Stomach (tissue), 4 donors: Measurements from ENCODE around the gene MAST4.

Source experiments
- POLR2A ChIP-seq, 4 donors: fragments of 450-650 bp; IDR thresholded peaks; one replicate each; pipeline ENCODE4 v1.6.1; 2016; ENCODE audit warnings: antibody characterized with exemption in 4 of 4, control low read depth in 2 of 4, mild to moderate bottlenecking in 1 of 4, moderate library complexity in 1 of 4
- TF ChIP-seq, protein P1 (sequence below), 7 experiments: fragments of 450-650 bp in 4 of 7; fragments of 200-600 bp in 3 of 7; sonication (generic) in 3 of 7; IDR thresholded peaks; one replicate each; pipeline ENCODE4 v1.5.1; 2016 to 2019; ENCODE audit warnings: antibody characterized with exemption in 7 of 7, control low read depth in 2 of 7, mild to moderate bottlenecking in 1 of 7

DNA sequence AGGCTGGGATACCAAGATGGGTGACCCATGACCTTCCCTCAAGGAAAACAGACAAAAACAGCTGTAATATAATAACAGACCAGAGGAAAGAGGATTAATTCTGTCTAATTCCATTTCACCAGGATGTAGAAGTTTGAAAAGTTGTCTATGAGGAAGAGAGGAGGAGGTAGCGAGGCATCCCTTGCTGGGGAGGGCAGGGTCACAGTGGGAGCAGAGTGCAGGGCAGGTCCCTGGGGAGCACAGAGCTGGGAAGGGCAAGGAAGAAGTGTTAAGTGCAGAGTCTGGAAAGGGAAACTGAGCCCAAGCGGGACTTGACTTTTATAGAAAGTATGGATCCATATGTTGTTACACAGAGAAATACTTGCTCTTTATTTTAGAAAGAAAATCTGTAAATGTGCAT, 389.8 kb downstream of the MAST4 start:
- TF ChIP-seq, protein P1, sequence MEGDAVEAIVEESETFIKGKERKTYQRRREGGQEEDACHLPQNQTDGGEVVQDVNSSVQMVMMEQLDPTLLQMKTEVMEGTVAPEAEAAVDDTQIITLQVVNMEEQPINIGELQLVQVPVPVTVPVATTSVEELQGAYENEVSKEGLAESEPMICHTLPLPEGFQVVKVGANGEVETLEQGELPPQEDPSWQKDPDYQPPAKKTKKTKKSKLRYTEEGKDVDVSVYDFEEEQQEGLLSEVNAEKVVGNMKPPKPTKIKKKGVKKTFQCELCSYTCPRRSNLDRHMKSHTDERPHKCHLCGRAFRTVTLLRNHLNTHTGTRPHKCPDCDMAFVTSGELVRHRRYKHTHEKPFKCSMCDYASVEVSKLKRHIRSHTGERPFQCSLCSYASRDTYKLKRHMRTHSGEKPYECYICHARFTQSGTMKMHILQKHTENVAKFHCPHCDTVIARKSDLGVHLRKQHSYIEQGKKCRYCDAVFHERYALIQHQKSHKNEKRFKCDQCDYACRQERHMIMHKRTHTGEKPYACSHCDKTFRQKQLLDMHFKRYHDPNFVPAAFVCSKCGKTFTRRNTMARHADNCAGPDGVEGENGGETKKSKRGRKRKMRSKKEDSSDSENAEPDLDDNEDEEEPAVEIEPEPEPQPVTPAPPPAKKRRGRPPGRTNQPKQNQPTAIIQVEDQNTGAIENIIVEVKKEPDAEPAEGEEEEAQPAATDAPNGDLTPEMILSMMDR (IDR thresholded peaks at IDR 0.05): no peak
- TF ChIP-seq POLR2A (IDR thresholded peaks at IDR 0.05): no peak
